HepG2 (cell line): ENCODE measurements around the gene VPS4B. TPM values are rescaled to one million over a fixed set of nuclear protein-coding genes. Genes with fewer than 3 reads are reported as not detected.

Experiments used
- ATAD3A ChIP-seq: sonication (generic); formaldehyde crosslinking; IDR thresholded peaks from 2 replicates; pipeline ENCODE4 v1.4.0; 2020; ENCODE audit warnings: missing genetic modification reagents
- GLI4 ChIP-seq: sonication (generic); formaldehyde crosslinking; IDR thresholded peaks from 2 replicates; pipeline ENCODE4 v1.5.1; 2020; ENCODE audit warnings: missing genetic modification reagents, mild to moderate bottlenecking, moderate library complexity, borderline replicate concordance
- HES4 ChIP-seq: sonication (generic); formaldehyde crosslinking; IDR thresholded peaks from 2 replicates; pipeline ENCODE4 v1.9.0; 2021; ENCODE audit warnings: mild to moderate bottlenecking, missing genetic modification reagents, borderline replicate concordance
- NFATC3 ChIP-seq: sonication (generic); formaldehyde crosslinking; IDR thresholded peaks from 2 replicates; pipeline ENCODE4 v1.5.1; 2020; ENCODE audit warnings: mild to moderate bottlenecking, missing genetic modification reagents
- RNF2 ChIP-seq: fragments of 450-650 bp; conservative IDR thresholded peaks from 2 replicates; pipeline ENCODE4 v1.6.1; 2016; ENCODE audit warnings: low read depth
- ZNF629 ChIP-seq: sonication (generic); formaldehyde crosslinking; conservative IDR thresholded peaks from 2 replicates; pipeline ENCODE4 v1.5.0; 2020; ENCODE audit warnings: missing genetic modification reagents
- ZNF724P ChIP-seq: sonication (generic); formaldehyde crosslinking; IDR thresholded peaks from 2 replicates; pipeline ENCODE4 v1.8.0; 2022; ENCODE audit warnings: missing genetic modification reagents, borderline replicate concordance
- polyA plus RNA-seq, 8 experiments: library from polyadenylated mRNA; depleted of rRNA in 3 of 8; stranded (reverse) in 7 of 8; unstranded in 1 of 8; fragments of >200 nt; fragmentation: Illumina TruSeq in 4 of 8; extraction: Trizol in 4 of 8; gene quantifications; 2 replicates each; pipeline versions ENCODE4 v1.2.1 to v1.2.3, GENCODE V29; 2011 to 2016; ENCODE audit warnings: low read depth in 4 of 8, missing spikeins in 1 of 8, mixed read lengths in 1 of 8; ENCODE audit not compliant: insufficient read depth in 1 of 8
- total RNA-seq, 5 experiments: library from RNA; depleted of rRNA; stranded (reverse); fragments of >200 nt; fragmentation: Illumina TruSeq; extraction: Trizol; gene quantifications; 2 replicates each; pipeline ENCODE4 v1.2.3, GENCODE V29; 2016; ENCODE audit warnings: low read depth in 1 of 5
- TF ChIP-seq, protein P1 (sequence below): sonication (generic); formaldehyde crosslinking; conservative IDR thresholded peaks from 2 replicates; pipeline ENCODE4 v1.4.0; 2020; ENCODE audit warnings: missing genetic modification reagents
- TF ChIP-seq, protein P2 (sequence below): sonication (generic); formaldehyde crosslinking; IDR thresholded peaks from 2 replicates; pipeline ENCODE4 v1.4.0; 2020; ENCODE audit warnings: missing genetic modification reagents
- TF ChIP-seq, protein P3 (sequence below): sonication (generic); formaldehyde crosslinking; IDR thresholded peaks from one replicate; pipeline ENCODE4 v1.5.1; 2020; ENCODE audit warnings: mild to moderate bottlenecking, missing genetic modification reagents; ENCODE audit errors: not compliant biosample characterization
- TF ChIP-seq, protein P4 (sequence below), 2 experiments: sonication (generic) in 1 of 2; formaldehyde crosslinking in 1 of 2; IDR thresholded peaks; 2 replicates each; pipeline versions ENCODE4 v1.4.0 to v1.6.1; 2016 to 2020; ENCODE audit warnings: borderline replicate concordance in 1 of 2, low read depth in 1 of 2, mild to moderate bottlenecking in 1 of 2, missing genetic modification reagents in 1 of 2

Gene VPS4B
- total and polyA plus RNA-seq, 2 of the 13 experiments (the other 11 are each of a cell fraction or from before 2014, with no cell fraction given), result 12.8 to 25.9 TPM

DNA sequence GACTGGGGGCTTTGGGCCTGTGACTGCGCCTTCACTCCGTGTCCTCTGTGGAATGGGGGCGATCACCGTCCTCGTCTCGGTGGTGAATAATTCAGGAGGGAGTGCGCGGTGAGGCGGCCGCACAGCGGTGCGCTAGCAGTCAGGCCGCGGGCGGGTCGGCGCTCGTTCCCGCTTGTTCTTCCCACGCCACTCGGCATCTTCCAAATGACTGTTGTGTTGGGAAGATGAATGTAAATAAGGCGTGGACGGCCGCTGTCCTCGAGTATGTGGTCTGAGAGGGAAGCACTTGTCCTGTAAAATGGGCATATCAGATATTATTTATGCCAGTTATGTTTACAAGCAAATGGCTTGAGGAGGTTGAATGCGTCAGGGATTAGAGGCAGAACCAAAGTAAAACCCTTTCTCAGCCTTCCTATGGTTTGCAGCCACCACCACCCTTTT is 608 bp upstream of the VPS4B start (continued):
- TF ChIP-seq, protein P1, sequence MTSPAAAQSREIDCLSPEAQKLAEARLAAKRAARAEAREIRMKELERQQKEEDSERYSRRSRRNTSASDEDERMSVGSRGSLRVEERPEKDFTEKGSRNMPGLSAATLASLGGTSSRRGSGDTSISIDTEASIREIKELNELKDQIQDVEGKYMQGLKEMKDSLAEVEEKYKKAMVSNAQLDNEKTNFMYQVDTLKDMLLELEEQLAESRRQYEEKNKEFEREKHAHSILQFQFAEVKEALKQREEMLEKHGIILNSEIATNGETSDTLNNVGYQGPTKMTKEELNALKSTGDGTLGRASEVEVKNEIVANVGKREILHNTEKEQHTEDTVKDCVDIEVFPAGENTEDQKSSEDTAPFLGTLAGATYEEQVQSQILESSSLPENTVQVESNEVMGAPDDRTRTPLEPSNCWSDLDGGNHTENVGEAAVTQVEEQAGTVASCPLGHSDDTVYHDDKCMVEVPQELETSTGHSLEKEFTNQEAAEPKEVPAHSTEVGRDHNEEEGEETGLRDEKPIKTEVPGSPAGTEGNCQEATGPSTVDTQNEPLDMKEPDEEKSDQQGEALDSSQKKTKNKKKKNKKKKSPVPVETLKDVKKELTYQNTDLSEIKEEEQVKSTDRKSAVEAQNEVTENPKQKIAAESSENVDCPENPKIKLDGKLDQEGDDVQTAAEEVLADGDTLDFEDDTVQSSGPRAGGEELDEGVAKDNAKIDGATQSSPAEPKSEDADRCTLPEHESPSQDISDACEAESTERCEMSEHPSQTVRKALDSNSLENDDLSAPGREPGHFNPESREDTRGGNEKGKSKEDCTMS, result no peak
- TF ChIP-seq, protein P2, sequence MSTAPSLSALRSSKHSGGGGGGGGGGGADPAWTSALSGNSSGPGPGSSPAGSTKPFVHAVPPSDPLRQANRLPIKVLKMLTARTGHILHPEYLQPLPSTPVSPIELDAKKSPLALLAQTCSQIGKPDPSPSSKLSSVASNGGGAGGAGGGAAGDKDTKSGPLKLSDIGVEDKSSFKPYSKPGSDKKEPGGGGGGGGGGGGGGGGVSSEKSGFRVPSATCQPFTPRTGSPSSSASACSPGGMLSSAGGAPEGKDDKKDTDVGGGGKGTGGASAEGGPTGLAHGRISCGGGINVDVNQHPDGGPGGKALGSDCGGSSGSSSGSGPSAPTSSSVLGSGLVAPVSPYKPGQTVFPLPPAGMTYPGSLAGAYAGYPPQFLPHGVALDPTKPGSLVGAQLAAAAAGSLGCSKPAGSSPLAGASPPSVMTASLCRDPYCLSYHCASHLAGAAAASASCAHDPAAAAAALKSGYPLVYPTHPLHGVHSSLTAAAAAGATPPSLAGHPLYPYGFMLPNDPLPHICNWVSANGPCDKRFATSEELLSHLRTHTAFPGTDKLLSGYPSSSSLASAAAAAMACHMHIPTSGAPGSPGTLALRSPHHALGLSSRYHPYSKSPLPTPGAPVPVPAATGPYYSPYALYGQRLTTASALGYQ, result 0 out of 2 replicates have a peak, but pooled peaks have one; percentile 7
- TF ChIP-seq, protein P3, sequence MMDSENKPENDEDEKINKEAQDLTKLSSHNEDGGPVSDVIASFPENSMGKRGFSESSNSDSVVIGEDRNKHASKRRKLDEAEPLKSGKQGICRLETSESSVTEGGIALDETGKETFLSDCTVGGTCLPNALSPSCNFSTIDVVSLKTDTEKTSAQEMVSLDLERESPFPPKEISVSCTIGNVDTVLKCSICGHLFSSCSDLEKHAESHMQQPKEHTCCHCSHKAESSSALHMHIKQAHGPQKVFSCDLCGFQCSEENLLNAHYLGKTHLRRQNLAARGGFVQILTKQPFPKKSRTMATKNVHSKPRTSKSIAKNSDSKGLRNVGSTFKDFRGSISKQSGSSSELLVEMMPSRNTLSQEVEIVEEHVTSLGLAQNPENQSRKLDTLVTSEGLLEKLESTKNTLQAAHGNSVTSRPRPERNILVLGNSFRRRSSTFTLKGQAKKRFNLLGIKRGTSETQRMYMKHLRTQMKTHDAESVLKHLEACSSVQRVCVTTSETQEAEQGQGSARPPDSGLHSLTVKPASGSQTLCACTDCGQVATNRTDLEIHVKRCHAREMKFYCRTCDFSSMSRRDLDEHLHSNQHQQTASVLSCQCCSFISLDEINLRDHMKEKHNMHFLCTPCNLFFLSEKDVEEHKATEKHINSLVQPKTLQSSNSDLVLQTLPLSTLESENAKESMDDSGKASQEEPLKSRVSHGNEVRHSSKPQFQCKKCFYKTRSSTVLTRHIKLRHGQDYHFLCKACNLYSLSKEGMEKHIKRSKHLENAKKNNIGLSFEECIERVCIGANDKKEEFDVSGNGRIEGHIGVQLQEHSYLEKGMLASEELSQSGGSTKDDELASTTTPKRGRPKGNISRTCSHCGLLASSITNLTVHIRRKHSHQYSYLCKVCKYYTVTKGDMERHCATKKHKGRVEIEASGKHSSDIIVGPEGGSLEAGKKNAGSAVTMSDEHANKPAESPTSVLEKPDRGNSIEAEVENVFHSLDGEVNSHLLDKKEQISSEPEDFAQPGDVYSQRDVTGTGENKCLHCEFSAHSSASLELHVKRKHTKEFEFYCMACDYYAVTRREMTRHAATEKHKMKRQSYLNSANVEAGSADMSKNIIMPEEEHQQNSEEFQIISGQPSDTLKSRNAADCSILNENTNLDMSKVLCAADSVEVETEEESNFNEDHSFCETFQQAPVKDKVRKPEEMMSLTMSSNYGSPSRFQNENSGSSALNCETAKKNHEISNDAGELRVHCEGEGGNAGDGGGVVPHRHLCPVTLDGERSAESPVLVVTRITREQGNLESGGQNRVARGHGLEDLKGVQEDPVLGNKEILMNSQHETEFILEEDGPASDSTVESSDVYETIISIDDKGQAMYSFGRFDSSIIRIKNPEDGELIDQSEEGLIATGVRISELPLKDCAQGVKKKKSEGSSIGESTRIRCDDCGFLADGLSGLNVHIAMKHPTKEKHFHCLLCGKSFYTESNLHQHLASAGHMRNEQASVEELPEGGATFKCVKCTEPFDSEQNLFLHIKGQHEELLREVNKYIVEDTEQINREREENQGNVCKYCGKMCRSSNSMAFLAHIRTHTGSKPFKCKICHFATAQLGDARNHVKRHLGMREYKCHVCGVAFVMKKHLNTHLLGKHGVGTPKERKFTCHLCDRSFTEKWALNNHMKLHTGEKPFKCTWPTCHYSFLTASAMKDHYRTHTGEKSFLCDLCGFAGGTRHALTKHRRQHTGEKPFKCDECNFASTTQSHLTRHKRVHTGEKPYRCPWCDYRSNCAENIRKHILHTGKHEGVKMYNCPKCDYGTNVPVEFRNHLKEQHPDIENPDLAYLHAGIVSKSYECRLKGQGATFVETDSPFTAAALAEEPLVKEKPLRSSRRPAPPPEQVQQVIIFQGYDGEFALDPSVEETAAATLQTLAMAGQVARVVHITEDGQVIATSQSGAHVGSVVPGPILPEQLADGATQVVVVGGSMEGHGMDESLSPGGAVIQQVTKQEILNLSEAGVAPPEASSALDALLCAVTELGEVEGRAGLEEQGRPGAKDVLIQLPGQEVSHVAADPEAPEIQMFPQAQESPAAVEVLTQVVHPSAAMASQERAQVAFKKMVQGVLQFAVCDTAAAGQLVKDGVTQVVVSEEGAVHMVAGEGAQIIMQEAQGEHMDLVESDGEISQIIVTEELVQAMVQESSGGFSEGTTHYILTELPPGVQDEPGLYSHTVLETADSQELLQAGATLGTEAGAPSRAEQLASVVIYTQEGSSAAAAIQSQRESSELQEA (CRISPR knock-in tag), result no peak
- TF ChIP-seq RNF2, result peak; percentile 64; the same call in 1 of the 2 replicates
- TF ChIP-seq ZNF629 (CRISPR knock-in tag), result peak; percentile 76
- peak; percentile 59; the same call in 1 of the 2 replicates for TF ChIP-seq ATAD3A (CRISPR knock-in tag)
- peak; percentile 39; the same call in 1 of the 2 replicates for TF ChIP-seq HES4 (CRISPR knock-in tag)
- no peak for TF ChIP-seq GLI4
- TF ChIP-seq ZNF724P (CRISPR knock-in tag), result peak; percentile 62; the same call in 1 of the 2 replicates
- TF ChIP-seq, protein P4, sequence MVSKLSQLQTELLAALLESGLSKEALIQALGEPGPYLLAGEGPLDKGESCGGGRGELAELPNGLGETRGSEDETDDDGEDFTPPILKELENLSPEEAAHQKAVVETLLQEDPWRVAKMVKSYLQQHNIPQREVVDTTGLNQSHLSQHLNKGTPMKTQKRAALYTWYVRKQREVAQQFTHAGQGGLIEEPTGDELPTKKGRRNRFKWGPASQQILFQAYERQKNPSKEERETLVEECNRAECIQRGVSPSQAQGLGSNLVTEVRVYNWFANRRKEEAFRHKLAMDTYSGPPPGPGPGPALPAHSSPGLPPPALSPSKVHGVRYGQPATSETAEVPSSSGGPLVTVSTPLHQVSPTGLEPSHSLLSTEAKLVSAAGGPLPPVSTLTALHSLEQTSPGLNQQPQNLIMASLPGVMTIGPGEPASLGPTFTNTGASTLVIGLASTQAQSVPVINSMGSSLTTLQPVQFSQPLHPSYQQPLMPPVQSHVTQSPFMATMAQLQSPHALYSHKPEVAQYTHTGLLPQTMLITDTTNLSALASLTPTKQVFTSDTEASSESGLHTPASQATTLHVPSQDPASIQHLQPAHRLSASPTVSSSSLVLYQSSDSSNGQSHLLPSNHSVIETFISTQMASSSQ (IDR thresholded peaks at IDR 0.05; ENCODE audit: low read depth), result no peak
- TF ChIP-seq, protein P4 (CRISPR knock-in tag; IDR thresholded peaks at IDR 0.05; ENCODE audit: borderline replicate concordance), result no peak
- TF ChIP-seq NFATC3 (CRISPR knock-in tag), result 0 out of 2 replicates have a peak, but pooled peaks have one; percentile 27
